ENCODE measurements around the gene MAP4.

Gene MAP4

DNA sequence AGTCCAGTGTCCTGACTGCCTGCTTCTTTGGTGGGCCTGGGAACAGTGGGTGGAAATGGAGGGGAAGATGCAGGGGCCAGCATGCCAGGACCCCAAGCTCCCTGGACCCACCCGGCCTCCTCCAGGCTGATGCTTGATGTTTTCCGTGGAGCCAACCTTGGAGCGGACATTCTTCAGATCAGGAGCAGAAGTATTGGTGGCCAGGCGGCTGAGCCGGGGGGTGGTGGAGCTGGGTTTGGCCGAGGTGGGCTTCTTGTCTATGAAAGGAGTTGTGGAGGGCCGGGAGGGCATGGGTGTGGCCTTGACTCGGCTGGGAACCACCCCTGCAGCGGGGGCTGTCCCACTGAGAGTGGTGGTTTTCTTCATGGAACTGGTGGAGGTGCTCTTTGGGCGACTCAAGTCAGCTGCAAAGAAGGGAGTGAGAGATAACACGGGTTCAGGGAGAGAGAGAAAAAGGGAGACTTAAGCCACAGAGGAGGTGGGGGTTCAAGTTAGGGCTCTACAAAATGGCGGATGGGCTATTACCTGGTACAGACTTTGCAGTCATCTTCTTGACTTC, 145.4 kb downstream of the MAP4 start:
- no peak for DNase-seq (ENCODE audit: low read depth)
- H3K4me3 ChIP-seq (ENCODE audit: low read length): no peak overlapping the region
- TF ChIP-seq, protein P1, sequence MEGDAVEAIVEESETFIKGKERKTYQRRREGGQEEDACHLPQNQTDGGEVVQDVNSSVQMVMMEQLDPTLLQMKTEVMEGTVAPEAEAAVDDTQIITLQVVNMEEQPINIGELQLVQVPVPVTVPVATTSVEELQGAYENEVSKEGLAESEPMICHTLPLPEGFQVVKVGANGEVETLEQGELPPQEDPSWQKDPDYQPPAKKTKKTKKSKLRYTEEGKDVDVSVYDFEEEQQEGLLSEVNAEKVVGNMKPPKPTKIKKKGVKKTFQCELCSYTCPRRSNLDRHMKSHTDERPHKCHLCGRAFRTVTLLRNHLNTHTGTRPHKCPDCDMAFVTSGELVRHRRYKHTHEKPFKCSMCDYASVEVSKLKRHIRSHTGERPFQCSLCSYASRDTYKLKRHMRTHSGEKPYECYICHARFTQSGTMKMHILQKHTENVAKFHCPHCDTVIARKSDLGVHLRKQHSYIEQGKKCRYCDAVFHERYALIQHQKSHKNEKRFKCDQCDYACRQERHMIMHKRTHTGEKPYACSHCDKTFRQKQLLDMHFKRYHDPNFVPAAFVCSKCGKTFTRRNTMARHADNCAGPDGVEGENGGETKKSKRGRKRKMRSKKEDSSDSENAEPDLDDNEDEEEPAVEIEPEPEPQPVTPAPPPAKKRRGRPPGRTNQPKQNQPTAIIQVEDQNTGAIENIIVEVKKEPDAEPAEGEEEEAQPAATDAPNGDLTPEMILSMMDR (IDR thresholded peaks at IDR 0.05; ENCODE audit: insufficient read depth, low read depth, low read length, missing control alignments): no peak

DNA sequence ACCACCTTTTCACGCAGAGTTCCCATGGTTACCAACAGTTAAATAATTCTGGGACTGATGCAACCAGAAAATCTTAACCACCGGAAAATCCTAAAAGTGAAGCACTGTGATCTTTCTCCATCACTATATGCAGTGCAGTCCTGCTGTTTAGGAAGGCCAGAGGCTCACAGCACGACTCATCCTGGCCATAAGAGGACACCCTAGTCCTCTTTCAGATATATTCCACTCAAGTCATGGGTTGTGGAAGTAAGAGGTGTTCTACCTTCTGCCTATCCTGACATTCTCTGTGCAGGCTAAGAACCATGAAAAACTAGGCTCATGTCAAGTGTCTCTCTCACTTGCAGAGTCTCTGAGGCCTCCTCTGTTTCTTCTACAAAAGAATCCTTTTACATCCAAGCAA, 146.1 kb downstream of the MAP4 start:
- TF ChIP-seq, protein P1 (IDR thresholded peaks at IDR 0.05; ENCODE audit: insufficient read depth, low read depth, low read length, missing control alignments): no peak
- no peak for DNase-seq (ENCODE audit: low read depth)
- H3K4me3 ChIP-seq (ENCODE audit: low read length): no peak overlapping the region

DNA sequence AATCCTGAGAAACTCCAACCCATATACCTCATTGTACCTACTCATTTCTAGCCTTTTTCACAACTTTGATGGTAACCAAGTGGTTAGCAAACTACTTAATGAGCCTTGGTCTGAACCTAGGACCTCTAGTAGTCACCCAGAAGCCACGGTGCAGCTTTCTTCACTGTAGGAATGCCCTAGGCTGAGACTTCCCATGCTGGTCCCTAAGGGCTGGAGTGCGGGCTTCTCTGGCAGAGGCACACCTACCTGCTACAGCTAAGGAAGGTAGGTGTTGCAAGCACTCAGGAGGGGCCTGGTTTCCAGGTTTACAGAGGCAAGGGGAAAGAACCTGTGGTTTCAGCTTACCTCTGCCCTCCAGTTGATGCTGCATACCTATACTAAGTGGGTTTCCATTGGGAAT, 147.9 kb downstream of the MAP4 start:
- TF ChIP-seq, protein P1 (IDR thresholded peaks at IDR 0.05; ENCODE audit: insufficient read depth, low read depth, low read length, missing control alignments): no peak
- no peak for DNase-seq (ENCODE audit: low read depth)

DNA sequence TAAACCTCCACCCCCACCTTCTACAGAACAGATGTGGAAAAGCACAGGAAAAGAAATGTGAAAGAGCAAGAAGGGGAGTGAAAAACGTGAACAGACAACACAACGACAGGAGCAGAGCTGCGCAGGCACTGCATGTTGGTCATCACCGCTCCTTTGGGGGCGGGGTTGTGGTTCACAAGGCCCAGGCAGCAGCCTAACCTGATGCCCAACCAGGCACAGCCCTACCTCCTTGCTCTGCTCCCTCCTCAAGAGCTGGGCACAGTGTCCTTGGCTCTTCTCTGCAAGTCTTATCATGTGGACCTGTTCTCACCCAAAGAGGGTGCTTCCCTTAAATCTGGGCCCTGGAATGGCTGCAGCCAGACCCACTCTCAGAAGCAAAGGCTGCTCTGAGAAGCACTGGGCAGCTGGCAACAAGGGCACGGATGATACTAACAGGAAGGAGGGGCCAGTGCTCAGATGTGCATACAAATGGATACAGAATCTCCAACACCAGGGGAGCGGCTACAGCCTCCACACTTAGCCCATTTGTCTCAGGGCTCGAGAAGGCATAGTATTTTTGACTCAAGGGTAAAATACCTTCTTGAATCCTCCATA, 148.7 kb downstream of the MAP4 start:
- TF ChIP-seq, protein P1 (IDR thresholded peaks at IDR 0.05; ENCODE audit: insufficient read depth, low read depth, low read length, missing control alignments): no peak
- DNase-seq (ENCODE audit: low read depth): no peak
- no peak overlapping the region for H3K4me3 ChIP-seq (ENCODE audit: low read length)

More for the DNA sequence above, 147.9 kb downstream of the MAP4 start:
- no peak overlapping the region for H3K4me3 ChIP-seq (ENCODE audit: low read length)

DNA sequence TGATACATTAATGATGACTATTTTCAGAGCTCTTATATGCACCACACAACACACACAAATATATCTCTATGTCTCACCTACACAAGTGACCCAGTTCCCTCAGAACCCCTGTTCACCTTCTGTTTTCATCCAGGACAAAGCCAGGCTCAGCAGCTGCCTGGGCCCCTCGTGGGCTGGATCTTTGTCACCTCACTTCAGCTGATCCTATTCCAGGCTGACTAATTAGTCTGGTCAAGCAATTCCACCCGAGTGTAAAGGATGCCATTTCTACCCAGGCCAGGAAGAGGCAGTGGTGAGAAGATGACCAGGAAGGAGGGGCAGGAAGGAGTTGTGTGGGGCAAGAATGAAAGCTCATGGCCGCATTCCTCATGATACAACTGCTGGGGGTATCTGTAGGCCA, 151.0 kb downstream of the MAP4 start:
- no peak for DNase-seq (ENCODE audit: low read depth)
- TF ChIP-seq, protein P1 (IDR thresholded peaks at IDR 0.05; ENCODE audit: insufficient read depth, low read depth, low read length, missing control alignments): no peak
- no peak overlapping the region for H3K4me3 ChIP-seq (ENCODE audit: low read length)

DNA sequence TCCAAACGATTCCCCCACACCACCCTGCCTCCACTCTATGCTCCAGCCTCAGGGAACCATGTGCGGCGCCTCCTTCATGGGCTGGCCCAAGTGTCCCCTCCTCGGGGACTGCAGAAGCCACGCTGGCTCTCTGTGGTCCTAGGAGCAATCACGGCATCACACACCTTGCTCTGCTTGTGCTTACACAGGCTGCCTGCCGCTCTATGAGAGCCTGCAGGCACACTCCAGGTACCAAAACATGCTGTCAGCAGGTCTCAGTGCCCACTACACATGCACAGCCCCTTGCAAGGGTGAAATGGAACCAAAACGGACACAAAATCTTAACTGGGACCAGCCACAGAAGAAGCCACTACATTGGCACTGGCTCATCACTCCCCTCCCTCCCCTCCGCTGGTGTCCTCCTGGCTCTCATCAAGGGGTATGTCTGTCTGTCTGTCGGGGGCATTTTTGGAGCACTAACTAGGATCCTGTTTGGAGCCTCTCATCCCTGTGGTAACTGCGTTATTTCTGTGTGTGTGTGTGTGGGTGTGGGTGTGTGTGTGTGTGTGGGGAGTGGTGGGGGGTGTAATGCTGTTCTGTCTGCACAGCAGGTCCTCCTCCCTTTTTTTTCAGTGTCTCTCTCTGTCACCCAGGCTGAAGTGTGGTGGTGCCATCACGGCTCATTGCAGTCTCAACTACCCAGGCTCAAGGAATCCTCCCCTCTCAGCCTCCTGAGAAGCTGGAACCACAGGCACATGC, 152.7 kb downstream of the MAP4 start:
- TF ChIP-seq, protein P1 (IDR thresholded peaks at IDR 0.05; ENCODE audit: insufficient read depth, low read depth, low read length, missing control alignments): no peak
- no peak overlapping the region for H3K4me3 ChIP-seq (ENCODE audit: low read length)
- no peak for DNase-seq (ENCODE audit: low read depth)
